ENCODE data around the gene AK4. TPM values are rescaled to one million over a fixed set of nuclear protein-coding genes. Genes with fewer than 3 reads are reported as not detected.

The AK4 gene
- total RNA-seq, 1 donor from 2014 or later, result 39.7 TPM

DNA sequence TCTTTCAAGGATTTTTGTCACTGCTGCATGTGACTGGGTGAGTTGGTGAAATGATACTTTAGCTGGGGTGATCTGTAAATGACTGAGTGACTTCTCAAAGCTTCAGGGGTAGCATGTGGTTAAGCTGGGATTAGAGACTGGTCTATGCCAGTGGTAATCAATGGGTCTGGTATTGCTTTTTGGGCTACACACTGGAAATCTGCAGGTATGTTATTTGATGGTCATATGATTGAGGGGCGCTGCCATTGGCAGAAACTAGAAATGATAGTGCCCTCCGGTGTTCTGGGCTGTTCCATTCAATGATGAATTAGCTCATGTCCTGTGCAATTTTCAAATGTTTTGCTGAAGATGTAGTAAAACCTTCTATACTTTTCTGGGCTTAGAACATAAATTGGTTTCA lies 121.6 kb downstream of the AK4 start:
- H3K27me3 Mint-ChIP-seq (ENCODE audit: unreplicated experiment), result peaks cover 1% of the 10 kb centered on the region
- H3K27ac Mint-ChIP-seq (ENCODE audit: unreplicated experiment), result no peak overlapping the region
- TF ChIP-seq, protein P1, sequence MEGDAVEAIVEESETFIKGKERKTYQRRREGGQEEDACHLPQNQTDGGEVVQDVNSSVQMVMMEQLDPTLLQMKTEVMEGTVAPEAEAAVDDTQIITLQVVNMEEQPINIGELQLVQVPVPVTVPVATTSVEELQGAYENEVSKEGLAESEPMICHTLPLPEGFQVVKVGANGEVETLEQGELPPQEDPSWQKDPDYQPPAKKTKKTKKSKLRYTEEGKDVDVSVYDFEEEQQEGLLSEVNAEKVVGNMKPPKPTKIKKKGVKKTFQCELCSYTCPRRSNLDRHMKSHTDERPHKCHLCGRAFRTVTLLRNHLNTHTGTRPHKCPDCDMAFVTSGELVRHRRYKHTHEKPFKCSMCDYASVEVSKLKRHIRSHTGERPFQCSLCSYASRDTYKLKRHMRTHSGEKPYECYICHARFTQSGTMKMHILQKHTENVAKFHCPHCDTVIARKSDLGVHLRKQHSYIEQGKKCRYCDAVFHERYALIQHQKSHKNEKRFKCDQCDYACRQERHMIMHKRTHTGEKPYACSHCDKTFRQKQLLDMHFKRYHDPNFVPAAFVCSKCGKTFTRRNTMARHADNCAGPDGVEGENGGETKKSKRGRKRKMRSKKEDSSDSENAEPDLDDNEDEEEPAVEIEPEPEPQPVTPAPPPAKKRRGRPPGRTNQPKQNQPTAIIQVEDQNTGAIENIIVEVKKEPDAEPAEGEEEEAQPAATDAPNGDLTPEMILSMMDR (IDR thresholded peaks at IDR 0.05; ENCODE audit: unreplicated experiment), result no peak
- H3K4me3 Mint-ChIP-seq (ENCODE audit: unreplicated experiment), result no peak overlapping the region
- no peak for DNase-seq (ENCODE audit: low spot score)
- no peaks in the 10 kb centered on the region for H3K9me3 Mint-ChIP-seq (ENCODE audit: unreplicated experiment)
- H3K36me3 Mint-ChIP-seq (ENCODE audit: low read depth, unreplicated experiment), result no peaks in the 10 kb centered on the region
- peaks cover 2% of the 10 kb centered on the region for H3K4me1 Mint-ChIP-seq (ENCODE audit: unreplicated experiment)

DNA sequence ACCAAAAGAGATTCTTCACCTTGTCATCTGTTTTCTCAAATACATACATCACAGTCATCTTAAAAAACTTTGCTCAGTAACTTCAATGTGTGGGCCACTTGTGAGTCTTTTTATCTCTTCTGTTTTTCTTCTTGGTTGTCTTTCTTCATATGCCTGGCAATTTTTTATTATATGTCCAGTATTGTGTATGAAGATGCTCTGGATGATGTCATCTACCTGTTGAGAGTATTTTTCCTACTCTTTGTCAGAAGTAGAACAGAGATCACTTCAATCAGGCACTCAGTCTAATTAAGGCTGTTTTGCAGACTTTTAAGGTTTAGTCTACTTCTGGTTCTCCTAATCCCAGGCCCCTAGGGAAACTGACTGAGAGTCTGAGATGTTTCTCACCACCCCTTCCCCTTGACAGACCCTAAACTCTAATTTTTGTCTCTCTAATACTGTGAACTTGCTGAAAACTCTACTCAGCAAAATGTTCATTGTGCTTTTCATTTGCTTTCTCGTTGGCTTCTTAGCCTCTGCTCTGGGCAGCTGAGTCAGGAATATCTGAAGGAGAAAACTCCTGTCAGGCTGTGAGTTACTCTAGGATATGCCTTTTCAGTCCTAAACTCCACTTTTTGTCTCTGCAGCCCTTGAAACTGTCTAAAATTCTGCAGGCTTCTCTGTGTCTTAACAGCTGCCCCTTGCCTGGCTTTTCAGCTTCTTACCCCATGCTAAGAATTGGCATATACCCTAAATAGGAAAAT lies 128.4 kb downstream of the AK4 start:
- Mint-ChIP-seq H3K4me3 (ENCODE audit: unreplicated experiment) (no peak overlapping the region), H3K36me3 (ENCODE audit: low read depth, unreplicated experiment) (no peaks in the 10 kb centered on the region), H3K27ac (ENCODE audit: unreplicated experiment) (no peak overlapping the region), H3K9me3 (ENCODE audit: unreplicated experiment) (no peaks in the 10 kb centered on the region), H3K4me1 (ENCODE audit: unreplicated experiment) (peaks cover 21% of the 10 kb centered on the region), H3K27me3 (ENCODE audit: unreplicated experiment) (no peaks in the 10 kb centered on the region)
- TF ChIP-seq, protein P1 (IDR thresholded peaks at IDR 0.05; ENCODE audit: unreplicated experiment), result no peak
- DNase-seq (ENCODE audit: low spot score), result no peak

- H3K4me1 Mint-ChIP-seq (ENCODE audit: unreplicated experiment), result peaks cover 21% of the 10 kb centered on the region
- no peaks in the 10 kb centered on the region for H3K36me3 Mint-ChIP-seq (ENCODE audit: low read depth, unreplicated experiment)
Observed at GRCh38 chr1:65277605-65278347, 129.8 kb downstream of the AK4 start.

DNA sequence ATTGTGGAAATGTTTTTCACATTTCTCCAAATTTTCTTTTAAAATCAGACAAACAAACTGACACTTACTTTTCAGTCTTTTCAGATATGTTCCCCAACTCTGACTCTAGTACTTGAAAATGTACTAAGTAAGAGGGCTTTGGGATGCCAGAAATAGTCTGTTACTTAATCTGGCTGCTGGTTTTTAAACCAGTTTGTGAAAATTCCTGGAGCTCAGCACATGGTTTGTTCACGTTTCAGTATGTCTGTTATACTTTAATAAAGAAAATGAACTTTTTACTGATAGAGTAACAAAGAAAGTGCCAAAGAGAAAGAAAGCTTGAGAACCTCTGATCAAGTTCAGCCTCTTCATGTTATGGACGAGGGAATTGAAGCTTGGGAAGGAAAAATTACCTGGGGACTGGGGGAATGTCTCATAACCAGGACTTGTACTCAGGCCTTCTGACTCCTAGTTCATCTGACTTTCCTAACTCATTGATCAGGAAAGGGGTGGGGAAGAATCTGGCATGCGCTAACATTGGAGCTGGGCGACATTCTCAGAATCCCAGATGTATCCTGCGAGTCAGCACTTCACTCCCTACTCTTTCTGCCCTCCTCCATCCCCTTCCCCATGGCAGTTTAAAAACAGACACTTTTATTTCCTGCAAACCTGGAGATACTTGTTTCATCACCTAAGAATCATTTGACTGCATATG lies 130.5 kb downstream of the AK4 start:
- Mint-ChIP-seq H3K4me1 (ENCODE audit: unreplicated experiment) (peaks cover 21% of the 10 kb centered on the region), H3K27ac (ENCODE audit: unreplicated experiment) (peak overlapping the region; percentile 53), H3K4me3 (ENCODE audit: unreplicated experiment) (peak overlapping the region; percentile 62), H3K36me3 (ENCODE audit: low read depth, unreplicated experiment) (no peaks in the 10 kb centered on the region), H3K27me3 (ENCODE audit: unreplicated experiment) (no peaks in the 10 kb centered on the region), H3K9me3 (ENCODE audit: unreplicated experiment) (no peaks in the 10 kb centered on the region)
- TF ChIP-seq, protein P1 (IDR thresholded peaks at IDR 0.05; ENCODE audit: unreplicated experiment), result no peak
- DNase-seq (ENCODE audit: low spot score), result peak; percentile 46

More at GRCh38 chr1:65277605-65278347, 129.8 kb downstream of the AK4 start:
- H3K4me3 Mint-ChIP-seq (ENCODE audit: unreplicated experiment), result no peak overlapping the region
- no peaks in the 10 kb centered on the region for H3K9me3 Mint-ChIP-seq (ENCODE audit: unreplicated experiment)
- H3K27me3 Mint-ChIP-seq (ENCODE audit: unreplicated experiment), result no peaks in the 10 kb centered on the region
- TF ChIP-seq, protein P1 (IDR thresholded peaks at IDR 0.05; ENCODE audit: unreplicated experiment), result no peak
- H3K27ac Mint-ChIP-seq (ENCODE audit: unreplicated experiment), result no peak overlapping the region
- DNase-seq (ENCODE audit: low spot score), result no peak

All from endothelial cell (in vitro differentiated cells).